H1 (cell line): Measurements from ENCODE around the gene ANKRD12. TPM values are rescaled to one million over a fixed set of nuclear protein-coding genes. Genes with fewer than 3 reads are reported as not detected.

ENCODE experiments used
- CTCF ChIA-PET: fragments of 300-600 bp; sonication (Branson Sonifier 250); formaldehyde crosslinking; loops from one replicate; lab custom pipeline; 2021; ENCODE audit not compliant: partially characterized antibody; lab: Charles Lee
- POLR2A ChIA-PET: fragments of 300-600 bp; sonication (Branson Sonifier 250); formaldehyde crosslinking; loops from one replicate; lab custom pipeline; 2021; ENCODE audit warnings: inconsistent platforms; ENCODE audit not compliant: partially characterized antibody; lab: Charles Lee
- DNase-seq, 2 experiments: peaks; one replicate each; pipeline versions ENCODE4 v3.0.0 to v3.0.0-alpha.2; 2010 to 2022; ENCODE audit warnings: low spot score in 2 of 2, low read depth in 1 of 2, mixed read lengths in 1 of 2
- FAIRE-seq: peaks from 2 replicates; lab custom pipeline; 2011; peaks lifted over from hg19 to GRCh38; lab: Jason Lieb, UNC
- H2AFZ ChIP-seq: 2 replicates; pipeline ENCODE4 v1.8.1; 2012; ENCODE audit warnings: low read length, inconsistent platforms
- H2AK5ac ChIP-seq: 2 replicates; pipeline ENCODE4 v1.6.1; 2013; ENCODE audit warnings: low read depth, low read length
- H2BK120ac ChIP-seq: replicated peaks from 2 replicates; pipeline ENCODE3; 2013; ENCODE audit warnings: low read depth, low read length, inconsistent platforms
- H2BK12ac ChIP-seq: 2 replicates; pipeline ENCODE4 v1.6.1; 2013; ENCODE audit warnings: low read depth, low read length
- H2BK15ac ChIP-seq: 2 replicates; pipeline ENCODE4 v1.6.1; 2013; ENCODE audit warnings: low read length
- H2BK20ac ChIP-seq: 2 replicates; pipeline ENCODE4 v1.6.1; 2013; ENCODE audit warnings: low read length
- H2BK5ac ChIP-seq: 2 replicates; pipeline ENCODE4 v1.6.1; 2013; ENCODE audit warnings: low read depth, low read length
- H3K14ac ChIP-seq: 2 replicates; pipeline ENCODE4 v1.6.1; 2013; ENCODE audit warnings: inconsistent platforms; ENCODE audit not compliant: insufficient read length
- H3K18ac ChIP-seq: 2 replicates; pipeline ENCODE4 v1.6.1; 2013; ENCODE audit warnings: low read length; ENCODE audit errors: extremely low read depth
- H3K23ac ChIP-seq: 2 replicates; pipeline ENCODE4 v1.6.1; 2013; ENCODE audit warnings: inconsistent platforms; ENCODE audit not compliant: insufficient read length
- H3K23me2 ChIP-seq: 2 replicates; pipeline ENCODE4 v1.6.1; 2013; ENCODE audit warnings: low read depth, low read length
- H3K27ac ChIP-seq: 2 replicates; pipeline ENCODE4 v1.6.1; 2011; ENCODE audit warnings: low read depth, low read length, inconsistent platforms
- H3K27me3 ChIP-seq, 4 experiments: replicated peaks in 1 of 4; 1 replicate in 1 of 4; 2 replicates in 3 of 4; pipeline versions ENCODE4 v1.6.1 to v1.8.1; 2011 to 2013; ENCODE audit warnings: low read length in 3 of 4, mild to moderate bottlenecking in 3 of 4, inconsistent platforms in 2 of 4, mixed read lengths in 2 of 4, moderate library complexity in 1 of 4; ENCODE audit not compliant: control insufficient read depth in 3 of 4, insufficient read depth in 3 of 4; ENCODE audit errors: extremely low read depth in 1 of 4
- H3K36me3 ChIP-seq, 4 experiments: 2 replicates each; pipeline versions ENCODE4 v1.6.1 to v1.8.1; 2011 to 2013; ENCODE audit warnings: mild to moderate bottlenecking in 4 of 4, low read length in 3 of 4, moderate library complexity in 2 of 4, control low read depth in 1 of 4, inconsistent platforms in 1 of 4; ENCODE audit not compliant: insufficient read depth in 4 of 4, control insufficient read depth in 2 of 4
- H3K4ac ChIP-seq: replicated peaks from 2 replicates; pipeline ENCODE3; 2013; ENCODE audit warnings: low read length, low read depth, mixed read lengths, inconsistent platforms; ENCODE audit not compliant: insufficient read length
- H3K4me1 ChIP-seq, 4 experiments: replicated peaks in 1 of 4; 1 replicate in 1 of 4; 2 replicates in 3 of 4; pipeline versions ENCODE4 v1.6.1 to v1.8.1; 2011 to 2013; ENCODE audit warnings: low read length in 3 of 4, inconsistent platforms in 2 of 4, mixed read lengths in 1 of 4; ENCODE audit not compliant: insufficient read depth in 4 of 4, control insufficient read depth in 3 of 4
- H3K4me2 ChIP-seq, 2 experiments: 2 replicates each; pipeline versions ENCODE4 v1.6.1 to v1.8.1; 2011 to 2013; ENCODE audit warnings: low read depth in 2 of 2, low read length in 2 of 2, control low read depth in 1 of 2, inconsistent platforms in 1 of 2, mild to moderate bottlenecking in 1 of 2; ENCODE audit not compliant: insufficient read depth in 1 of 2
- H3K4me3 ChIP-seq, 4 experiments: fragments of 200-600, 300-600 bp in 1 of 4; sonication (generic), shearing (Covaris generic), sonication (Bioruptor Twin) in 1 of 4; 2 replicates each; pipeline versions ENCODE4 v1.5.1 to v1.8.1; 2011 to 2016; ENCODE audit warnings: low read length in 4 of 4, low read depth in 3 of 4, control low read depth in 2 of 4, inconsistent platforms in 2 of 4, mild to moderate bottlenecking in 2 of 4, mixed read lengths in 1 of 4, moderate library complexity in 1 of 4; ENCODE audit not compliant: insufficient read depth in 2 of 4; ENCODE audit errors: extremely low read depth in 1 of 4
- H3K56ac ChIP-seq: replicated peaks from 2 replicates; pipeline ENCODE3; 2013; ENCODE audit warnings: low read depth, mild to moderate bottlenecking, mixed read lengths, low read length, inconsistent platforms; ENCODE audit not compliant: insufficient read length
- H3K79me1 ChIP-seq: 2 replicates; pipeline ENCODE4 v1.6.1; 2013; ENCODE audit warnings: low read depth, low read length, control low read depth
- H3K79me2 ChIP-seq, 2 experiments: 2 replicates each; pipeline versions ENCODE4 v1.6.1 to v1.8.1; 2012 to 2013; ENCODE audit warnings: low read length in 2 of 2, mild to moderate bottlenecking in 2 of 2, inconsistent platforms in 1 of 2; ENCODE audit not compliant: insufficient read depth in 2 of 2, control insufficient read depth in 1 of 2
- H3K9ac ChIP-seq, 4 experiments: replicated peaks in 1 of 4; 1 replicate in 1 of 4; 2 replicates in 3 of 4; pipeline versions ENCODE4 v1.6.1 to v1.8.1; 2011 to 2013; ENCODE audit warnings: low read depth in 3 of 4, low read length in 3 of 4, control low read depth in 2 of 4, mild to moderate bottlenecking in 2 of 4, moderate library complexity in 2 of 4, inconsistent platforms in 1 of 4; ENCODE audit errors: extremely low read depth in 1 of 4
- H3K9me3 ChIP-seq, 2 experiments: 2 replicates each; pipeline versions ENCODE4 v1.6.1 to v1.8.1; 2012 to 2013; ENCODE audit warnings: mild to moderate bottlenecking in 2 of 2, moderate library complexity in 2 of 2, control low read depth in 1 of 2, inconsistent platforms in 1 of 2, low read depth in 1 of 2, low read length in 1 of 2, mixed read lengths in 1 of 2; ENCODE audit not compliant: insufficient read depth in 2 of 2
- H4K20me1 ChIP-seq, 2 experiments: replicated peaks in 1 of 2; 2 replicates each; pipeline versions ENCODE3 to v1.8.1; 2011 to 2013; ENCODE audit warnings: inconsistent platforms in 2 of 2, low read length in 2 of 2, mild to moderate bottlenecking in 1 of 2; ENCODE audit not compliant: insufficient read depth in 2 of 2, control insufficient read depth in 1 of 2
- H4K5ac ChIP-seq: 2 replicates; pipeline ENCODE4 v1.6.1; 2013; ENCODE audit warnings: low read length, low read depth, mixed read lengths, inconsistent platforms; ENCODE audit not compliant: insufficient read length
- H4K8ac ChIP-seq: 2 replicates; pipeline ENCODE4 v1.8.0; 2013; ENCODE audit warnings: mild to moderate bottlenecking, moderate library complexity, low read length, inconsistent platforms; ENCODE audit not compliant: insufficient read depth; ENCODE audit errors: extremely low read depth
- H4K91ac ChIP-seq: replicated peaks from 2 replicates; pipeline ENCODE3; 2013; ENCODE audit warnings: low read length, mixed read lengths, inconsistent platforms; ENCODE audit not compliant: insufficient read length
- CHD2 ChIP-seq: IDR thresholded peaks from 2 replicates; pipeline ENCODE4 v1.6.1; 2012; ENCODE audit warnings: low read length, improper control_type of control experiment
- CREB1 ChIP-seq: IDR thresholded peaks from 2 replicates; pipeline ENCODE4 v1.6.1; 2012; ENCODE audit warnings: inconsistent platforms
- EZH2 ChIP-seq: fragments of 200-600 bp; sonication (generic); IDR thresholded peaks from 2 replicates; pipeline ENCODE4 v1.7.1; 2012; ENCODE audit warnings: low read depth, mild to moderate bottlenecking, moderate library complexity, low read length, inconsistent platforms; ENCODE audit not compliant: severe bottlenecking
- GTF2F1 ChIP-seq: IDR thresholded peaks from 2 replicates; pipeline ENCODE4 v1.6.1; 2012; ENCODE audit warnings: low read depth, low read length, improper control_type of control experiment, borderline replicate concordance
- NANOG ChIP-seq: IDR thresholded peaks from 2 replicates; pipeline ENCODE4 v1.6.1; 2011; ENCODE audit warnings: low read length, low read depth, mild to moderate bottlenecking, inconsistent platforms; ENCODE audit not compliant: insufficient read depth, poor library complexity, severe bottlenecking
- POU5F1 ChIP-seq: IDR thresholded peaks from 2 replicates; pipeline ENCODE4 v1.6.1; 2011; ENCODE audit warnings: low read depth, mild to moderate bottlenecking, low read length, moderate library complexity
- TBP ChIP-seq: IDR thresholded peaks from 2 replicates; pipeline ENCODE4 v1.6.1; 2011; ENCODE audit warnings: low read depth, low read length, improper control_type of control experiment
- WGBS, 2 experiments: shearing (Covaris generic) in 1 of 2; methylation state at CpG; one replicate each; pipeline versions ENCODE4 v1.1.6 to v1.1.7; 2013 to 2015; ENCODE audit warnings: low lambda C conversion rate in 2 of 2, mixed read lengths in 2 of 2, inconsistent platforms in 1 of 2, low coverage in 1 of 2, missing lambda C conversion rate in 1 of 2; ENCODE audit not compliant: insufficient replicate concordance in 2 of 2, insufficient coverage in 1 of 2, insufficient read length in 1 of 2; ENCODE audit errors: extremely low coverage in 1 of 2, missing lambda C conversion rate in 1 of 2; 5-methylcytosine and 5-hydroxymethylcytosine counted together
- polyA plus RNA-seq, 7 experiments: library from polyadenylated mRNA; depleted of rRNA in 3 of 7; stranded (reverse) in 5 of 7; unstranded in 2 of 7; fragments of >200 nt in 5 of 7; fragments of 200-250 nt in 2 of 7; gene quantifications; 1 replicate in 5 of 7; 2 replicates in 1 of 7; 4 replicates in 1 of 7; pipeline versions ENCODE4 v1.2.1 to v1.2.3, GENCODE V29; 2011 to 2013; ENCODE audit warnings: missing spikeins in 2 of 7, mixed read lengths in 2 of 7
- total RNA-seq: library from RNA; stranded (reverse); fragmentation: NEBNext Ultra II Directional; extraction: Animal tissue kit (Norgen Biotek cat#: 25700); gene quantifications from 2 replicates; pipeline ENCODE4 v1.2.1, GENCODE V29; 2021

The ANKRD12 gene
- total and polyA plus RNA-seq, 2 of the 8 experiments (the other 6 are each of a cell fraction or from before 2014, with no cell fraction given), result 2.6 to 37.9 TPM

GRCh38 chr18:9177031-9177430 is 40.5 kb downstream of the ANKRD12 start:
- Histone ChIP-seq H3K4ac (no peak overlapping the region), H2BK20ac (no peak overlapping the region), H3K9me3 (no peaks in the 10 kb centered on the region), H4K5ac (no peak overlapping the region), H3K23ac (no peak overlapping the region), H2BK5ac (no peak overlapping the region), H2BK120ac (no peak overlapping the region), H3K9ac (no peak overlapping the region), H2AK5ac (no peak overlapping the region), H3K14ac (no peak overlapping the region), H3K36me3 (no peaks in the 10 kb centered on the region), H2BK12ac (no peak overlapping the region), H4K8ac (no peak overlapping the region), H3K27me3 (no peaks in the 10 kb centered on the region), H3K79me1 (no peaks in the 10 kb centered on the region), H3K4me3 (no peak overlapping the region), H4K91ac (no peak overlapping the region), H2BK15ac (no peak overlapping the region), H3K79me2 (peaks cover 0 to 63% of the 10 kb centered on the region in 2 experiments; a peak in 3 of 4 replicates), H3K56ac (no peak overlapping the region), H2AFZ (no peak overlapping the region), H3K4me2 (no peak overlapping the region), H3K18ac (no peak overlapping the region), H3K23me2 (no peaks in the 10 kb centered on the region), H3K4me1 (no peaks in the 10 kb centered on the region), H4K20me1 (peaks cover 0 to 2% of the 10 kb centered on the region in 2 experiments), H3K27ac (no peak overlapping the region)
- 94% methylated on average over 6 of the region's 6 CpGs; no CpG with 5 or more reads in 1 of the 2 experiments for WGBS, 2 experiments
- CTCF ChIA-PET, result no interaction called here
- no peak for FAIRE-seq
- no peak for TF ChIP-seq CREB1
- TF ChIP-seq EZH2, result no peak
- TF ChIP-seq TBP, result no peak
- no peak for TF ChIP-seq GTF2F1
- no peak for TF ChIP-seq NANOG
- TF ChIP-seq CHD2, result no peak
- TF ChIP-seq POU5F1, result no peak
- DNase-seq, result no peak
- POLR2A ChIA-PET, result interaction anchor here (0.7 kb wide), 1 partner anchor 895 kb away, joined by 4 read pairs; no protein-coding TSS in a partner anchor
